MG63 (cell line): ENCODE measurements around the gene RNF2. TPM values are rescaled to one million over a fixed set of nuclear protein-coding genes. Genes with fewer than 3 reads are reported as not detected.
A peak's percentile ranks its signal among the peaks of the same experiment; 100 is the strongest.
"Not testable (repeated sequence)": the region's sequence is repeated elsewhere in the genome, so short reads cannot be mapped to it uniquely, and the experiment has no call there.

ENCODE experiments used
- DNase-seq: peaks from one replicate; pipeline ENCODE4 v3.0.0-alpha.2; 2020
- H3K27me3 ChIP-seq: fragments of 250-450 bp; sonication (Bioruptor Pico); 2 replicates; pipeline ENCODE4 v1.5.1; 2020; ENCODE audit warnings: mild to moderate bottlenecking, moderate library complexity
- H3K36me3 ChIP-seq: fragments of 250-450 bp; sonication (Bioruptor Pico); 2 replicates; pipeline ENCODE4 v1.5.1; 2020; ENCODE audit warnings: mild to moderate bottlenecking, moderate library complexity
- H3K4me3 ChIP-seq: fragments of 250-450 bp; sonication (Bioruptor Pico); 2 replicates; pipeline ENCODE4 v1.5.1; 2020; ENCODE audit warnings: mild to moderate bottlenecking, moderate library complexity
- H3K9me3 ChIP-seq: fragments of 250-450 bp; sonication (Bioruptor Pico); 2 replicates; pipeline ENCODE4 v1.5.1; 2020; ENCODE audit warnings: mild to moderate bottlenecking, moderate library complexity
- total RNA-seq: library from RNA; depleted of rRNA; stranded (reverse); fragments of >200 nt; shearing (Covaris generic); gene quantifications from 2 replicates; pipeline ENCODE4 v1.2.3, GENCODE V29; 2014; ENCODE audit warnings: low replicate concordance; rRNA removed

The RNF2 gene
- total RNA-seq: 15.4 and 21.4 TPM in 2 replicates

DNA sequence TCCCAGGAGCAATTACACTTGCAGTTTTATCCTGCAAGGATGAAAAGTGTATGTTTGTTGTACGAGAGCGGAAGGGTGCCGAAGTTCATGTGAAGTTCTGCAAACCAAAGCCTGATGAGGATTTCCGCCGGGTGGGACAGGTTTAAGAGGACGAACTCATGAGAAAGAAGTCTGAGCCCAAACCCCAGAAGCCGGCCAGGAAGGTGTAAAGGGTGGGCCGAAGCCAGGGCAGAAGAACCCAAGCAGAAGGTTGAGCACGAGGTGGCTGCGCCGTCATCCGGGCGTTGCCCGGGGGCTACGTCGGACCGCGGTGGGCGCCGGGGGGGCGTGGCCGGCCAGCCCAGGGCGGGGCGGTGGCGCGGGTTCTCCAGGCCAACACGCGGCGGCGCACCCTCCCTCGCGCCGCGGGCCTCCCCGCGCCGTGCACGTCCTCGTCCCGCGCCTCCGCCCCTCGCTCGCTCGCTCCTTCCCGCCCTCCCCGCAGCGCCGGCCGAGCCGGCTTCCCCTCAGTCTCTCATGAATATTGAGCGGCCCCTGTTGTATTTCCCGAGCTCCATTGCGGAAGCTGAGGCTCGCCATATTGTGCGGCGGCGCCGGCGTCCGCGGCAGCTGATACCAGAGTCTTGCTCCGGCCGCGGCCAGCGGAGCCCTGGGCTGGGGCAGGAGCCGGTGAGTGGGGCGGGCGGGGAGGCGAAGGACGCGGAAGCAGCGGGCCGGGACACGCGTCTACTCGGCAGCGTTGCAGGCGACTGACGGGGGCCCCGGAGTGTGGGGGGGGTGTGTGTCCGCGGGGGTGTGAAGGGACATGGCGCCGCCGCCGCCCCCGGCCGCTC lies at the start of gene RNF2:
Gene RNF2, plus strand, starts transcription at position 578 of the 833 bp plus-strand sequence. CDS start 41,996 bp downstream, outside the sequence.
- peak within 1 kb of the TSS; percentile 84 for H3K4me3 ChIP-seq
- peak; percentile 90 for DNase-seq
- H3K27me3 ChIP-seq: no peaks in the 10 kb centered on the region
- no peaks in the 10 kb centered on the region for H3K9me3 ChIP-seq
- H3K36me3 ChIP-seq: no peaks in the 10 kb centered on the region

DNA sequence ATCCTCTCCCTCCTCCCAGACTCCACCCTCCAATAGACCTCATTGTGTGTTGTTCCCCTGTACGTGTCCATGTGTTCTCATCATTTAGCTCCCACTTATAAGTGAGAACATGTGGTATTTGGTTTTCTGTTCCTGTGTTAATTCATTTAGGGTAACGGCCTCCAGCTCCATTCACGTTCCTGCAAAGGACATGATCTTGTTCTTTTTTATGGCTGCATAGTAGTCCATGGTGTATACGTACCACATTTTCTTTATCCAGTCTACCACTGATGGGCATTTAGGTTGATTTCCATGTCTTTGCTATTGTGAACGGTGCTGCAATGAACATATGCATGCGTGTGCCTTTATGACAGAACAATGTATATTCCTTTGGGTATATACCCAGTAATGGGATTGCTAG lies 45.4 kb upstream of the RNF2 start:
- not testable (repeated sequence) for DNase-seq

DNA sequence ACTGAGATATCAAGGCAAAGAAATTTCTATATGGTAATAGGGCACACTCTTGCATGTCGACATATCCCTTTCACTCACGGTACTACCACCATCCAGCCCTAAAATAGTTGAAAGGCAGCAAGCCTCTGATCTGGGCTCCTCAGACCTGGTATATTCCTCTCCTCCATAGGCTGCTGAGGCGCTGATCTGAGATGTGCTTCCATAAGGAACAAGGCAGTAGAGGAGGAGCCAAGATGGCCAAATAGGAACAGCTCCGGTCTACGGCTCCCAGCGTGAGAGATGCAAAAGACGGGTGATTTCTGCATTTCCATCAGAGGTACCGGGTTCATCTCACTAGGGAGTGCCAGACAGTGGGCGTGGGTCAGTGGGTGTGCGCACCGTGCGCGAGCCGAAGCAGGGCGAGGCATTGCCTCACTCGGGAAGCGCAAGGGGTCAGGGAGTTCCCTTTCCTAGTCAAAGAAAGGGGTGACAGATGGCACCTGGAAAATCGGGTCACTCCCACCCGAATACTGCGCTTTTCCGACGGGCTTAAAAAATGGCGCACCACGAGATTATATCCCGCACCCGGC lies 44.0 kb upstream of the RNF2 start:
- H3K4me3 ChIP-seq, H3K36me3 ChIP-seq, H3K9me3 ChIP-seq, DNase-seq, H3K27me3 ChIP-seq: not testable (repeated sequence)

More for the DNA sequence above, 45.4 kb upstream of the RNF2 start:
- not testable (repeated sequence) for H3K36me3 ChIP-seq, H3K4me3 ChIP-seq, H3K9me3 ChIP-seq, H3K27me3 ChIP-seq

DNA sequence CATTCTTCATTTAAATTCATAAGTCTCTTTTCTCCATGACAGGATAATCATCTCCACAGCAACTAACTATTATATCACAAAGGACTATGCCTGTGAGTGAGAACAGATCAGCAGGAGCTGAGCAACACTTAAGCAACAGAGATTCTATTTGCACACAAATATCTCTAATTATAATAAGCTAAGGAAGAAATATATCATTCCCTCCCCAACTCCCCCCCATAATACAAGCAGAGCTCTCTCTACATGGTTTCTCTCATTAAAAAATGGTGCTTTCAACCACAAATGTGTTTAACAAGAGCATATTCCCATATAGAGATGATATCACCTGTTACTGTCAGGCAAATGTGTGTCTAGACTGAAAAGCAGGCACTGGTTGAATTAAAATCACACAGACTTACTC lies 36.5 kb upstream of the RNF2 start:
- Histone ChIP-seq H3K27me3 (no peaks in the 10 kb centered on the region), H3K9me3 (peaks cover 2% of the 10 kb centered on the region), H3K4me3 (no peak overlapping the region), H3K36me3 (no peaks in the 10 kb centered on the region)
- DNase-seq: no peak

DNA sequence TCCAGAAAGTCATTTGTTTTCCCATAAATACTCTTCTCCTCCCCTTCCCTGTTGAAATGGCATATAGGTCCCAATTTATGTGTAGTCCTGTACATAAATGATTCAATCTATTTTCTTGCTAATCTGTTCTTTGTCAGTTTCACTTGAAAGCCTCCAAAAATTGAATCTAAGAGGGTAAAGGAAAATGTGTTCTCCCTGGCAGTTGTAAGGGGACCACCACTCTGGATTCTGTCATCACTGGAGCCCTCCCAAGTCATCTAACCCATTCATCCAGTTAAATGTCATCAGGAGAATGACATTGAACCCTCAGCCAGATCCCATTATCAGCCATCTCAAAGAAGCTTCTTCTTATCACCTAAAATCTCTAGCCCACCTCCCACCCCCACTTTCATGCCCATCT lies 35.0 kb upstream of the RNF2 start:
- Histone ChIP-seq H3K27me3 (no peaks in the 10 kb centered on the region), H3K4me3 (no peak overlapping the region), H3K36me3 (no peaks in the 10 kb centered on the region), H3K9me3 (peaks cover 2% of the 10 kb centered on the region)
- DNase-seq: no peak

DNA sequence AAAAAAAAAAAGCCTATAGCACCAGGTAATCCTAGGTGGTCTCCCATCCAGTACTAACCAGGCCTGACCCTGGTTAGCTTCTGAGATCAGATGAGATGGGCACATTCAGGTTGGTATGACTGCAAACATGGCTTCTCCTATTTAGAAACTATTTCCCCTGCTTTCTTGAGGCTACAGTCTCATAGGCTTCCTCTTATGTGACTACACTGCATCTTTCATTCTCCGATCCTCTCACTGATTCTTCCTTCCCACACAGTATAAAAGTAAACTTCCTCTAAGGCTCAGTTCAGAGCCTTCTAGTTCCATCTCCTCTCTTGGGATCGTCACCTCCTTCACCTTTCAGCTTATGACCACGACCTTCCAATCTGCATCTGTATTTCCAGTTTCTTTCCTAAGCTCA lies 30.4 kb upstream of the RNF2 start:
- Histone ChIP-seq H3K4me3 (no peak overlapping the region), H3K27me3 (no peaks in the 10 kb centered on the region), H3K9me3 (peaks cover 2% of the 10 kb centered on the region; the same call in 1 of the 2 replicates), H3K36me3 (no peaks in the 10 kb centered on the region)
- no peak for DNase-seq

DNA sequence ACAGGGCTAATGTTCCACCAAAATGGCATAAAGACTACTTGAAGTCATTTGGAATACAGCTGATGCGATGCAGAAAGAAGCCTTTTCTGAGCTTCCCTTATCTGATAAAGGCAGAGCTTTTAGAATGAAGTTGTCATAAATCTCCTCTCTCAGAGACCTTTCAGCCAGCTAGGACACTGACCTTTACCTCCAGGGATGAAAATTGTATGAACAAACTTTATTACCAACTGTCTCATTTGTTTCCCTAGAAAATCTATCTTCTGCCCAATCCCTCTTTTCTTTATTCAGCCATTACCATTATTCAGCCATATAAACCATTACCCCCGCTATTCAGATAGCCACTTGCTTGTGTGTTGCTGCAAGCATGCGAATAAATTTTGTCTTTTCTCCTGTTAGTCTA lies 29.7 kb upstream of the RNF2 start:
- H3K36me3 ChIP-seq: no peaks in the 10 kb centered on the region
- no peaks in the 10 kb centered on the region for H3K9me3 ChIP-seq
- no peak for DNase-seq
- H3K27me3 ChIP-seq: no peaks in the 10 kb centered on the region
- H3K4me3 ChIP-seq: no peak overlapping the region

DNA sequence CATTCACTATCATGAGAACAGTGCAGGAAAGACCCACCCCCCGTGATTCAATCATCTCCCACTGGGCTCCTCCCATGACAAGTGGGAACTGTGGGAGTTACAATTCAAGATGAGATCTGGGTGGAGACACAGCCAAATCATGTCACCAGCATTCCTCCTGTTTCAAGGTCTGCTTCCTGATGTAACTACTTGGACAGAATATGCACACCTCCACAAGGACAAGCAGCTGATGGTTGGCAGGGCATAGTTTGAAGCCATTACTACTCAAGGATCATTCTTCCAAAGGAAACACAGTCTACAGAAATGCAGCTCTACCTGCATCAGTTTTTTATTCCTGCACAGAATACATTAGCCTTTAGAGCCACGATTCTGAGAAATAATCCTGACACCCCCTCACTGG lies 28.5 kb upstream of the RNF2 start:
- no peak overlapping the region for H3K4me3 ChIP-seq
- no peaks in the 10 kb centered on the region for H3K9me3 ChIP-seq
- no peaks in the 10 kb centered on the region for H3K36me3 ChIP-seq
- DNase-seq: no peak
- H3K27me3 ChIP-seq: no peaks in the 10 kb centered on the region

DNA sequence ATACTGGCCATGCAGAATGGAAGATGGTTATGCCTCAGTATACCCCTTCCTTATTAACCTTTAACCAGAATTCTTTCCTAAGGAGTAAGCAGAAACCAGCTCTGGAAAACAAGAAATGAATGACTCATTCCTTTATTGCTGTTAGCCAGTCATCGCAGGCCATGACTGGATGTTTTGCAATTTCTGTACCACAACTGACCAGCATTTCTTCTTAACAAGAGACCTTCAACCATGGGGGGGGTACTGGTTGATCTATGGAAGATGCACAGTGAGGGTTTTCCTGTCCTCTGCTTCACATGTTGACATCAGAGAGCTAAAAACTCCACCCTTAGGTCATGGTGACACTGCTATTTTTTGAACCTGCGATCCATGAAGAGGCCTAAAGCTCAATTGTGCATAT lies 28.0 kb upstream of the RNF2 start:
- DNase-seq: peak; percentile 65
- Histone ChIP-seq H3K4me3 (no peak overlapping the region), H3K36me3 (no peaks in the 10 kb centered on the region), H3K9me3 (no peaks in the 10 kb centered on the region), H3K27me3 (no peaks in the 10 kb centered on the region)

DNA sequence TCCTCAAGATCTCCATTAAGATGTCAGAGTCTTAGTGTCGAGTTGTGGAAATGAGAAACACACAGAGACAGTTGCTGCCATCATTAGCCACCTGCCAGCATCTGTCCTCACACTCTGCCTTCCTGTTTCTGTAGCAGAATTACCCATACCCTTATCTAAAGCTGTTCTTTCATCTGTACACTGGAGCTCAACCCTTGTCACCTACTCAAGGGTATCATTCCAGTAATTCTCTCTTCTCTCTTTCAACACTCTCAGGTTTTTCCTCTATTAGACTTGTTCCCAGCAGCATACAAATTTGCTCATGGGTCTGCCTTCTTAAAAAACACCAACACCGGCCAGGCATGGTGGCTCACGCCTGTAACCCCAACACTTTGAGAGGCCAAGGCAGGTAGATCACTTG lies 27.4 kb upstream of the RNF2 start:
- H3K36me3 ChIP-seq: no peaks in the 10 kb centered on the region
- H3K4me3 ChIP-seq: no peak overlapping the region
- DNase-seq: no peak
- no peaks in the 10 kb centered on the region for H3K27me3 ChIP-seq
- no peaks in the 10 kb centered on the region for H3K9me3 ChIP-seq

DNA sequence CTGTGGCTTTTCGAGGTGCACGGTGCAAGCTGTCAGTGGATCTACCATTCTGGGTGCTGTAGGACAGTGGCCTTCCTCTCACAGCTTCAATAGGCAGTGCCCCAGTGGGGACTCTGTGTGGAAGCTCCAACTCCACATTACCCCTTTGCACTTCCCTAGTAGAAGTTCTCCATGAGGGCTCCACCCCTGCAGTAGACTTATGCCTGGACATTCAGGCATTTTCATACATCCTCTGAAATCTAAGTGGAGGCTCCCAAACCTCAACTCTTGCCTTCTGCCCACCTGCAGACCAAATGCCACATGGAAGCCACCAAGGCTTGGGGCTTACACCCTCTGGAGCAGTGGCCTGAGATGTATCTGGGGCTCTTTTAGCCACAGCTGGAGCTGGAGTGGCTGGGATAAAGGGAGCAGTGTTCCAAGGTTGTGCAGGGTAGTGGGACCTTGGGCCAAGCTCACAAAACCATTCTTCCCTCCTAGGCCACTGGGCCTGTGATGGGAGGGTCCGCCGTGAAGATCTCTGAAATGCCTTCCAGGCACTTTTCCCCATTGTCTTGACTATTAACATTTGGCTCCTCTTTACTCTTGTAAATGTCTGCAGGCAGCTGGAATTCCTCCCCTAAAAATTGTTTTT lies 18.0 kb upstream of the RNF2 start:
- Histone ChIP-seq H3K4me3 (no peak overlapping the region), H3K9me3 (peaks cover 21% of the 10 kb centered on the region), H3K36me3 (no peaks in the 10 kb centered on the region)

DNA sequence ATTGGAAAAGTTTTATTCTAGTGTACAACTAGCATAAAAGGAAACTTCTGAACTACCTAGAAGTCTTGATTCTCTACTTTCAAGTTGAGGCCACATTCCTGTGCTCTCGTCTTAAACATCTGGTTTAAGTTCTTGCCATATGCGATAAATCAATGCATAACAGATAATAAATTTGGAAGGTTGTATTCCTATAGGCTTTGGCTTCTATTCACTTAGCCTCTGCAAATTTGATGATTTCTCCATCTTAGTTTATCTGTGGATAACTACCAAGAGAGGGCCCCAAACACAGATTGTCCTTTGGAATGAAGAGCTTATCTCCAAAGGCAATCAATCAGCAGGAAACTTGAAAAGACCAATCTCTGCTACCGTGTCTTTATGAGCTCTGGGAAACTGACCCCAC lies 11.7 kb upstream of the RNF2 start:
- Histone ChIP-seq H3K36me3 (no peaks in the 10 kb centered on the region), H3K27me3 (peaks cover 17% of the 10 kb centered on the region), H3K4me3 (no peak overlapping the region), H3K9me3 (peaks cover 6% of the 10 kb centered on the region; the same call in 1 of the 2 replicates)
- DNase-seq: no peak

More for the DNA sequence above, 18.0 kb upstream of the RNF2 start:
- H3K27me3 ChIP-seq: peaks cover 6% of the 10 kb centered on the region; the same call in 1 of the 2 replicates
- no peak for DNase-seq

DNA sequence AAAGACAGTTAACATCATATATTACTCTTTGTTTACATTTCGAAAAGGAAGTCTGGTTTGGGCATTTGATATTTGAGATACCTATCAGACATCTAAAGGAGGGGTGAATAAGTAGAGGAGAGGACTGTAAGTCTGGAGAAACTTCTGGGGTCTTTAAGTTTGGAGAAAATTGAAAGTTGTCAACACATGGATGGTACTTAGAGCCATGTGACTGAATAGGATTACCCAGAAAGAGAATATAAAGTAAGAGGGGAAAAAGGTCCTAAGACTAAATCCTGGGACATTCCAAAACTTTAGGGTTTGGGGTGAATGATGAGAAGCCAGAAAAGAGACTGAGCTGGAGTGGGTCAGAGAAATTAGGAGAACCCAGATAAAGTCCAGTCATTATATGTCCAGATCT lies 10.1 kb upstream of the RNF2 start:
- H3K27me3 ChIP-seq: peaks cover 15% of the 10 kb centered on the region
- no peak overlapping the region for H3K4me3 ChIP-seq
- H3K9me3 ChIP-seq: no peaks in the 10 kb centered on the region
- no peak for DNase-seq
- H3K36me3 ChIP-seq: no peaks in the 10 kb centered on the region

DNA sequence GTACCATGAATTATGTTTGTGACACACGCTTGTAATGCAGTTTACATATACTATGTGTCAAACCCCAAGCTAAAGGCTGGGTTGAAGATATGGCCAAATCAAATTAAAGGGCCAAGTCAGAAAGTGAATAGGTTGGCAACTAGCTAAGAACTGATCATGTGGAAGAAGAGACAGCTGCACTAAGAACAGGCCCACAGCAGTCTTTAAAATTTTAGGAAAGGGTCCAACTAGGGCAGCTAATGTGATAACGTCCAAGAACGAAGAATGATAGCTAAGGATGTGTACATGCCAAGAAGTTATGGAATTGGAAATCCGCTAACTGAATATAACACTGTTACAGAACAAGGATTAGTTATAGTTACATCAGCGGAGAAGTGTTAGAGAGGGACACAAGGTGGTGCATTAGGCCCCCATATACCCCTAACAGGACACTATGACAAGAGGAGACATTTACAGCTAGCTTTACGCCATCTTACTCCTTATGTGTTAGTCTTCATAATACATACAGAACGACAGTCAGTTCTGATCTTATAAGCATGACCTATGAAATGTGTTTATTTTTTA lies 6.5 kb upstream of the RNF2 start:
- no peak overlapping the region for H3K4me3 ChIP-seq
- DNase-seq: no peak
- H3K36me3 ChIP-seq: no peaks in the 10 kb centered on the region
- peaks cover 11% of the 10 kb centered on the region for H3K27me3 ChIP-seq
- H3K9me3 ChIP-seq: no peaks in the 10 kb centered on the region

DNA sequence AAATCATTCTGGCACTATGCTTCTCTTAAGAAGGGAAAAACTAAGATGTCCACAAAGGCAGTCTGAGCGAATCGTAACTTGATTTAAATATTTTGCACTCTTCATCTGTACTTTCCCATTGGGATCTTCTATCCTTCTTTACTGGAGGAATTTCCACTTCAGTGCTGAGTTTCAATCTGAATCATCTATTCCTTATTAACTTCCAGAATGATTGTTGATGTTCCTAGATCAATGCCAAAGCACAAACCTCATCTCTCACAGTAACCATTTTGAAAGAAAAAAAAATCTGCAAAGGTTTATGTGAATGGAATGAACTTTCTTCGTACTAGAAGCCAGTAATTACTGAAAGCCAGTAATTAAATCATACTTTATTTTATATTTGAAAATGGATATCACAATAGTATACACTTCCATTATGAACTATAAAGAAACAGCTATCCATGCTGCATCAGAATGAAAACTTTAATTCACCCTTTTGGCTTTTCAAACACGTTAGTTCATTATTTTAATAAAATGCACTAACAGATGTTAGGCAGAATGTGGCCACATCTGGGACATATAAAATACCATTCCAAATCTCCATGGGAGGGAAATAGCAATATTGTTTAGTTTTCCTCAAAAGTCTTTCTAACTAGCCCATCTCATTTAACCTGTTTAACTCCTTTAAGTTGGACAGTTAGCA lies 5.5 kb upstream of the RNF2 start:
- no peak overlapping the region for H3K4me3 ChIP-seq
- DNase-seq: no peak
- no peaks in the 10 kb centered on the region for H3K9me3 ChIP-seq
- no peaks in the 10 kb centered on the region for H3K36me3 ChIP-seq
- peaks cover 11% of the 10 kb centered on the region for H3K27me3 ChIP-seq

DNA sequence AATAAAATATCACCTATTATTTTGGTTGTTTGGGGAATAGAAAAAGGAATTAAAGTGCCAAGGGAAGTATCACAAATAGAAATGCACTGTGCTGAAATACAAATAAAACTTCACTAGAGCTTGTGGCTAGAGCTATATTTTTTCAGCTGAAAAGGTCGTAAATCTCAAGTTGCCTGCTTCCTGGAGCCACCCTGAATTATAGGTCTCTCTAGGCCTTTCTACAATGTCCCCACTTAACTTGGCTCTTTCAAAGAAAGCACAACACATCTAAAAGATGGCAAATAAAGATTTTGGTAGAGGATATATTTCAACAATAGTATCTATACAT lies 5.0 kb upstream of the RNF2 start:
- H3K9me3 ChIP-seq: no peaks in the 10 kb centered on the region
- H3K4me3 ChIP-seq: no peak overlapping the region
- H3K27me3 ChIP-seq: peaks cover 11% of the 10 kb centered on the region
- H3K36me3 ChIP-seq: no peaks in the 10 kb centered on the region
- no peak for DNase-seq

DNA sequence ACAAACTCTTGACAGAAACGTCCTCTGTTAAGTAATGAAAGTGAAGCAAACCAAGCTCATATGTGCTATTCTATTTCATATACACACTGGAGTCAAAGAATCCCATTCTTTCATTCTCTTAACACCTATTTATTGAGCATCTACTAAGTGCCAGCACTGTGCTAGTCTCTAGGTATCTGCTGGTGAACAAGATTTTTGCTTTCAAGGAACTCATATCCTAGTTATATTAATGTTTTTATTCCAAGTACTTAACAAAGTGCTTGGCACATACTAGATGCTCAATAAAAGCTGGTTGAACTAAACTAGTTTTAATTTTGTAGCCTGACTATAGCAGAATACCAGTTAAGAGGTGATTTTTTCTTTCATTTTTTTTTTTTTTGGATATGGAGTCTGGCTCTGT lies 3.6 kb upstream of the RNF2 start:
- Histone ChIP-seq H3K27me3 (peaks cover under 1% of the 10 kb centered on the region), H3K4me3 (no peak overlapping the region), H3K9me3 (no peaks in the 10 kb centered on the region), H3K36me3 (no peaks in the 10 kb centered on the region)
- no peak for DNase-seq
